Measurements from ENCODE around the gene AP1B1.

AP1B1 gene

GRCh38 chr22:29344137-29344536 lies 44.2 kb downstream of the AP1B1 start:
- H3K23ac ChIP-seq (ENCODE audit: low read length) = no peak overlapping the region
- WGBS (ENCODE audit: extremely low coverage, insufficient coverage, insufficient read length) = no CpG with 5 or more reads among the region's 5 CpGs
- H2BK5ac ChIP-seq (ENCODE audit: low read depth, low read length, poor library complexity) = no peak overlapping the region
- peaks cover 3% of the 10 kb centered on the region for H3K9me3 ChIP-seq (ENCODE audit: insufficient read depth, low read depth, low read length)
- H3K9ac ChIP-seq (ENCODE audit: low read length) = no peak overlapping the region
- H2BK120ac ChIP-seq (ENCODE audit: insufficient read depth, low read length, poor library complexity) = no peak overlapping the region
- H4K91ac ChIP-seq (ENCODE audit: low read depth, low read length) = no peak overlapping the region
- H3K4me3 ChIP-seq (ENCODE audit: low read depth, low read length) = no peak overlapping the region
- H4K12ac ChIP-seq (ENCODE audit: low read depth, low read length) = no peak overlapping the region
- H3K27ac ChIP-seq (ENCODE audit: low read depth, low read length) = peak overlapping the region; percentile 78
- peaks cover 42 to 47% of the 10 kb centered on the region in 2 experiments for H3K4me1 ChIP-seq (ENCODE audit: control insufficient read depth in 1 of 2, insufficient read depth in 2 of 2, low read length in 2 of 2)
- no peak overlapping the region for H3K18ac ChIP-seq (ENCODE audit: low read length)
- no peak overlapping the region for H3K14ac ChIP-seq (ENCODE audit: low read length)
- peaks cover 19% of the 10 kb centered on the region for H3K79me1 ChIP-seq (ENCODE audit: low read length)
- H3K79me2 ChIP-seq (ENCODE audit: control insufficient read depth, insufficient read depth, low read length, poor library complexity) = no peaks in the 10 kb centered on the region
- H2AK5ac ChIP-seq (ENCODE audit: low read length) = no peak overlapping the region
- no peak overlapping the region for H3K4me2 ChIP-seq (ENCODE audit: low read length)
- peak; percentile 98 to 99 for DNase-seq
- H3K4ac ChIP-seq (ENCODE audit: low read depth, low read length) = no peak overlapping the region
- H3K36me3 ChIP-seq (ENCODE audit: control insufficient read depth in 1 of 2, insufficient read depth in 2 of 2, low read length in 2 of 2) = peaks cover 41 to 43% of the 10 kb centered on the region in 2 experiments
- H2BK12ac ChIP-seq (ENCODE audit: low read length) = no peak overlapping the region
- no peaks in the 10 kb centered on the region for H3K27me3 ChIP-seq (ENCODE audit: insufficient read depth, low read length)
- no peak overlapping the region for H2AFZ ChIP-seq (ENCODE audit: insufficient read depth, low read length, poor library complexity)
- H4K8ac ChIP-seq (ENCODE audit: low read depth, low read length) = no peak overlapping the region

- WGBS (ENCODE audit: extremely low coverage, insufficient coverage, insufficient read length) = no CpG with 5 or more reads among the region's 7 CpGs
- peak overlapping the region; percentile 22 for H3K18ac ChIP-seq (ENCODE audit: low read length)
- H2BK120ac ChIP-seq (ENCODE audit: insufficient read depth, low read length, poor library complexity) = peak overlapping the region; percentile 4
- H3K4ac ChIP-seq (ENCODE audit: low read depth, low read length) = no peak overlapping the region
- H3K23ac ChIP-seq (ENCODE audit: low read length) = no peak overlapping the region
- no peaks in the 10 kb centered on the region for H3K9me3 ChIP-seq (ENCODE audit: insufficient read depth, low read depth, low read length)
- H4K91ac ChIP-seq (ENCODE audit: low read depth, low read length) = peak overlapping the region; percentile 17
- peak overlapping the region; percentile 26 for H2BK5ac ChIP-seq (ENCODE audit: low read depth, low read length, poor library complexity)
- DNase-seq = no peak
- peak overlapping the region; percentile 6 for H2AK5ac ChIP-seq (ENCODE audit: low read length)
- peak overlapping the region; percentile 16 for H2BK12ac ChIP-seq (ENCODE audit: low read length)
- no peak overlapping the region for H3K4me2 ChIP-seq (ENCODE audit: low read length)
- H3K27me3 ChIP-seq (ENCODE audit: insufficient read depth, low read length) = no peaks in the 10 kb centered on the region
- H3K36me3 ChIP-seq (ENCODE audit: control insufficient read depth in 1 of 2, insufficient read depth in 2 of 2, low read length in 2 of 2) = peaks cover 44 to 48% of the 10 kb centered on the region in 2 experiments
- H3K79me2 ChIP-seq (ENCODE audit: control insufficient read depth, insufficient read depth, low read length, poor library complexity) = no peaks in the 10 kb centered on the region
- H3K79me1 ChIP-seq (ENCODE audit: low read length) = peaks cover 19% of the 10 kb centered on the region
- peak overlapping the region; percentile 78 for H3K27ac ChIP-seq (ENCODE audit: low read depth, low read length)
- no peak overlapping the region for H3K4me3 ChIP-seq (ENCODE audit: low read depth, low read length)
- peak overlapping the region; percentile 6 for H3K14ac ChIP-seq (ENCODE audit: low read length)
- H4K12ac ChIP-seq (ENCODE audit: low read depth, low read length) = no peak overlapping the region
- H4K8ac ChIP-seq (ENCODE audit: low read depth, low read length) = no peak overlapping the region
- peaks cover 42 to 47% of the 10 kb centered on the region in 2 experiments for H3K4me1 ChIP-seq (ENCODE audit: control insufficient read depth in 1 of 2, insufficient read depth in 2 of 2, low read length in 2 of 2)
- H2AFZ ChIP-seq (ENCODE audit: insufficient read depth, low read length, poor library complexity) = no peak overlapping the region
- H3K9ac ChIP-seq (ENCODE audit: low read length) = no peak overlapping the region
Observed at GRCh38 chr22:29343313-29343805, 45.0 kb downstream of the AP1B1 start.

- Histone ChIP-seq H2BK5ac (ENCODE audit: low read depth, low read length, poor library complexity) (no peak overlapping the region), H2BK12ac (ENCODE audit: low read length) (peak overlapping the region; percentile 16), H3K4ac (ENCODE audit: low read depth, low read length) (no peak overlapping the region), H2AK5ac (ENCODE audit: low read length) (peak overlapping the region; percentile 6), H4K12ac (ENCODE audit: low read depth, low read length) (no peak overlapping the region), H3K79me1 (ENCODE audit: low read length) (peaks cover 19% of the 10 kb centered on the region), H3K4me2 (ENCODE audit: low read length) (no peak overlapping the region), H2AFZ (ENCODE audit: insufficient read depth, low read length, poor library complexity) (no peak overlapping the region), H4K8ac (ENCODE audit: low read depth, low read length) (no peak overlapping the region), H3K79me2 (ENCODE audit: control insufficient read depth, insufficient read depth, low read length, poor library complexity) (no peaks in the 10 kb centered on the region), H3K36me3 (ENCODE audit: control insufficient read depth in 1 of 2, insufficient read depth in 2 of 2, low read length in 2 of 2) (peaks cover 47 to 49% of the 10 kb centered on the region in 2 experiments), H4K91ac (ENCODE audit: low read depth, low read length) (peak overlapping the region; percentile 20), H2BK120ac (ENCODE audit: insufficient read depth, low read length, poor library complexity) (peak overlapping the region; percentile 34), H3K9ac (ENCODE audit: low read length) (no peak overlapping the region), H3K27me3 (ENCODE audit: insufficient read depth, low read length) (no peaks in the 10 kb centered on the region), H3K9me3 (ENCODE audit: insufficient read depth, low read depth, low read length) (no peaks in the 10 kb centered on the region), H3K23ac (ENCODE audit: low read length) (no peak overlapping the region), H3K27ac (ENCODE audit: low read depth, low read length) (peak overlapping the region; percentile 29), H3K4me1 (ENCODE audit: control insufficient read depth in 1 of 2, insufficient read depth in 2 of 2, low read length in 2 of 2) (peaks cover 42 to 47% of the 10 kb centered on the region in 2 experiments), H3K18ac (ENCODE audit: low read length) (peak overlapping the region; percentile 22), H3K14ac (ENCODE audit: low read length) (peak overlapping the region; percentile 6), H3K4me3 (ENCODE audit: low read depth, low read length) (no peak overlapping the region)
- peak; percentile 88 to 90 for DNase-seq
- WGBS (ENCODE audit: extremely low coverage, insufficient coverage, insufficient read length) = no CpG with 5 or more reads among the region's 10 CpGs
Observed at GRCh38 chr22:29342577-29343312, 45.6 kb downstream of the AP1B1 start.

- H2AK5ac ChIP-seq (ENCODE audit: low read length) = no peak overlapping the region
- no peak overlapping the region for H3K23ac ChIP-seq (ENCODE audit: low read length)
- H2BK5ac ChIP-seq (ENCODE audit: low read depth, low read length, poor library complexity) = peak overlapping the region; percentile 10
- H3K79me2 ChIP-seq (ENCODE audit: control insufficient read depth, insufficient read depth, low read length, poor library complexity) = no peaks in the 10 kb centered on the region
- peaks cover 48 to 52% of the 10 kb centered on the region in 2 experiments for H3K36me3 ChIP-seq (ENCODE audit: control insufficient read depth in 1 of 2, insufficient read depth in 2 of 2, low read length in 2 of 2)
- peak overlapping the region; percentile 34 for H2BK12ac ChIP-seq (ENCODE audit: low read length)
- peak overlapping the region; percentile 34 for H2BK120ac ChIP-seq (ENCODE audit: insufficient read depth, low read length, poor library complexity)
- H4K91ac ChIP-seq (ENCODE audit: low read depth, low read length) = peak overlapping the region; percentile 9
- H3K4me1 ChIP-seq (ENCODE audit: control insufficient read depth in 1 of 2, insufficient read depth in 2 of 2, low read length in 2 of 2) = peaks cover 45 to 51% of the 10 kb centered on the region in 2 experiments
- H3K79me1 ChIP-seq (ENCODE audit: low read length) = peaks cover 19% of the 10 kb centered on the region
- peak overlapping the region; percentile 11 for H3K18ac ChIP-seq (ENCODE audit: low read length)
- no peak overlapping the region for H3K27ac ChIP-seq (ENCODE audit: low read depth, low read length)
- no peak overlapping the region for H2AFZ ChIP-seq (ENCODE audit: insufficient read depth, low read length, poor library complexity)
- H3K4me3 ChIP-seq (ENCODE audit: low read depth, low read length) = no peak overlapping the region
- H4K8ac ChIP-seq (ENCODE audit: low read depth, low read length) = peak overlapping the region; percentile 4
- H3K4ac ChIP-seq (ENCODE audit: low read depth, low read length) = no peak overlapping the region
- H3K4me2 ChIP-seq (ENCODE audit: low read length) = no peak overlapping the region
- H3K9me3 ChIP-seq (ENCODE audit: insufficient read depth, low read depth, low read length) = no peaks in the 10 kb centered on the region
- no peaks in the 10 kb centered on the region for H3K27me3 ChIP-seq (ENCODE audit: insufficient read depth, low read length)
- DNase-seq = peak in 1 of 2 donors; percentile 53
- no CpG with 5 or more reads among the region's 6 CpGs for WGBS (ENCODE audit: extremely low coverage, insufficient coverage, insufficient read length)
- peak overlapping the region; percentile 32 for H3K14ac ChIP-seq (ENCODE audit: low read length)
- H4K12ac ChIP-seq (ENCODE audit: low read depth, low read length) = no peak overlapping the region
- no peak overlapping the region for H3K9ac ChIP-seq (ENCODE audit: low read length)
Observed at GRCh38 chr22:29342177-29342576, 46.2 kb downstream of the AP1B1 start.
